ENCODE measurements around the gene SMYD3.

Gene SMYD3

DNA sequence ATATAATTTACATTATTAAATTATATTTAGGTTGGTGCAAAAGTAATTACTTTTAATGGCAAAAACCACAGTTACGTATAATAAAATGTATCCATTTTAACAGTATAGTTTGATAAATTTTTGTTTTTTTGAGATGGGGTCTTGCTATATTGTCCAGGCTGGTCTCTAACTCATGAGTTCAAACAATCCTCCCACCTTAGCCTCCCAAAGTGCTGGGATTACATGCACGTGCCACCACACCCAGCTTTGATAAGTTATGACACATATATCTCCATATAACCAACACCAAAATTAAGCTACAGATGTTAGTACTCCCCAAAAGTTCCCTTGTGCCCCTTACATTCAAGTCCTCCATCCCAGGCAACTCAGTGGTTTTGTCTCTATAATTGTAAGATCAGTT, 163.1 kb downstream of the SMYD3 start:
- no peak for TF ChIP-seq CTCF (IDR thresholded peaks at IDR 0.05; ENCODE audit: insufficient read depth, missing control alignments)
- peak; percentile 29 for FAIRE-seq
- DNase-seq (ENCODE audit: insufficient read length, low spot score), result no peak

DNA sequence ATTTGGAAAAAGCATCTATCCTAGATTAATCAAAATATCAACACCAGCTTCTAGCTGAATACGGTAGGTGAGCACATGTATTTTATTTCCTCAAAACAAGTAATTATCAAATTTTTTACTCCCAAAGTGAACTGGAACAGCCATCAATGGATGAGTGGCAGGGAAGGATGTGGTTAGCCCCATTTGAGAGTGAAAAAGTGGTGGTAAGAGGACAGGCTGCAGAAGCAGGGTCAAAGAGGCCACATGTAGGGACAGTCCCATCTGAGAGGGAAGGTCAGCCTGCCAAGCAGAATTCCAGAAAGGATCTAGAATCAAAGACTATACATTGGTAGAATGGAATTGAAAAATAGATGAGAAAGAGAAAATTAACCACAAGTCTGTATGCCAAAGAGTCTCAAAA, 163.8 kb downstream of the SMYD3 start:
- no peak for FAIRE-seq
- no peak for DNase-seq (ENCODE audit: insufficient read length, low spot score)
- no peak for TF ChIP-seq CTCF (IDR thresholded peaks at IDR 0.05; ENCODE audit: insufficient read depth, missing control alignments)

- no peak for TF ChIP-seq CTCF (IDR thresholded peaks at IDR 0.05; ENCODE audit: insufficient read depth, missing control alignments)
- FAIRE-seq (no peak), DNase-seq (ENCODE audit: insufficient read length, low spot score) (no peak)
These were observed 168.5 kb downstream of the SMYD3 start for GRCh38 chr1:246338546-246338945.

GRCh38 chr1:246338098-246338497, 169.0 kb downstream of the SMYD3 start:
- no peak for TF ChIP-seq CTCF (IDR thresholded peaks at IDR 0.05; ENCODE audit: insufficient read depth, missing control alignments)
- DNase-seq (ENCODE audit: insufficient read length, low spot score) (no peak), FAIRE-seq (no peak)

DNA sequence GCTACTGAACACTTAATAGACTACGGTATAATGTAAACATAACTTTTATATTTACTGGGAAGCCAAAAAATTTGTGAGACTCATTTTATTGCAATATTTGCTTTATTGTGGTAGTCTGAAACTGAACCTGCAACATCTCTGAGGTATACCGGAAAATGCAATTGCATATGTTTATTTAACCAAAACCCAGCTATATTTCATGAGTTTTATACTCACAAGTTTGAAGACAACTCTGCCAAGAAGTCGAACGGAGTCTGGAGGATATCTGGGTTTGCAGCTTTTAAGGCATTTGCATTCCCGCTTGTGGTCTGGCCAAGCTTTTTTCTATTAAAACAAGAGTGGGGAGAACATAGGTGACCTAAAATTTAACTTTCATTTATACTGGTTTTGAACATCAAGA, 171.9 kb downstream of the SMYD3 start:
- no peak for FAIRE-seq
- no peak for TF ChIP-seq CTCF (IDR thresholded peaks at IDR 0.05; ENCODE audit: insufficient read depth, missing control alignments)
- DNase-seq (ENCODE audit: insufficient read length, low spot score), result no peak

DNA sequence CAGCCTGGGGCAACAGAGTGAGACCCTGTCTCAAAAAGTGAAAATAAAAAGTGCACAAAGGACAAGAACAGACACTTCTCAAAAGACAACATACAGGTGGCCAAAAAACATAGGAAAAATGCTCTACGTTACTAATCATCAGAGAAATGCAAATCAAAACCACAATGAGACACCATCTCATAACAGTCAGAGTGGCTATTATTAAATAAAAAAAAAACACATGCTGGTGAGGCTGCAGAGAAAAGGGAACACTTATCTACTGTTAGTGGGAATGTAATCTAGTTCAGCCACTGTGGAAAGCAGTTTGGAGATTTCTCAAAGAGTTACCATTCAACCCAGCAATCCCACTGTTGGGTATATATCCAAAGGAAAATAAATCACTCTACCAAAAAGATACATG, 173.2 kb downstream of the SMYD3 start:
- DNase-seq (ENCODE audit: insufficient read length, low spot score) (no peak), FAIRE-seq (no peak)
- no peak for TF ChIP-seq CTCF (IDR thresholded peaks at IDR 0.05; ENCODE audit: insufficient read depth, missing control alignments)

DNA sequence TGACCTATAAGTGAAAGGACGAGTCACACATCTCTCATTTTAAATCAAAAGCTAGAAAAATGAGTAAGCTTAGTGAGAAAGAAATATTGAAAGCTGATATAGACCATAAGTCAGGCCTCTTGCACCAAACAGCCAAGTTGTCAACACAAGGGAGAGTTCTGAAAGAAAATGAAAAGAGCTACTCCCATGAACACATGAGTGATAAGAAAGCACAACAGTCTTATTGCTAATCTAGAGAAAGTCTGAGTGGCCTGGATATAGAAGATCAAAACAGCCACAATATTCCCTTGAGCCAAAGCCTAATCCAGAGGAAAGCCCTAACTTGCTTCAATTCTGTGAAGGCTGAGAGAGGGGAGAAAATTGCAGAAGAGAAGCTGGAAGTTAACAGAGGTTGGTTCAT, 175.0 kb downstream of the SMYD3 start:
- peak; percentile 53 for FAIRE-seq
- TF ChIP-seq CTCF (IDR thresholded peaks at IDR 0.05; ENCODE audit: insufficient read depth, missing control alignments), result no peak

More for the DNA sequence above, 175.0 kb downstream of the SMYD3 start:
- no peak for DNase-seq (ENCODE audit: insufficient read length, low spot score)
